GM19240 (cell line): Measurements from ENCODE around the gene GPATCH2.
"Not testable (repeated sequence)": the region's sequence is repeated elsewhere in the genome, so short reads cannot be mapped to it uniquely, and the experiment has no call there.

Experiments
- DNase-seq: peaks from one replicate; pipeline ENCODE4 v3.0.0; 2011; ENCODE audit warnings: low spot score; ENCODE audit not compliant: insufficient read length

Gene GPATCH2

DNA sequence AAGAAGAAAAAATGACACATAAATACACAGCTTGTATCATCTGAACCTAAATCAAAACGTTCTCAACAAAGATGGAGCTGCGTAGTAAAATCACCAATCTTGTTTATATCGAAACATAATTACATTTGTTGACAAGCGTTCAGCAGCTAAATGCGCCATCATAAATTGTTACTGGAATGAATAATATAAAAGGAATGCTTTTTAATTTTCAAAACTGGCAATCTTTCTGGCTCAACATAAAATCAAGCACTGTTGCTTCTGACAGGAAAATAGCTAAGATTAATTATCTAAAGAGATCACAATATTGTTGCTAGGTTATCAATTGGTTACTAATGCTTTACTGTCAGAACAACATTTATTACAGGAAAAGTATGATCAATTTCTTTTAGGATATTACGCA is 181.5 kb downstream of the GPATCH2 start:
- DNase-seq, result no peak

- no peak for DNase-seq
These were observed 187.0 kb downstream of the GPATCH2 start for GRCh38 chr1:217443845-217444244.

DNA sequence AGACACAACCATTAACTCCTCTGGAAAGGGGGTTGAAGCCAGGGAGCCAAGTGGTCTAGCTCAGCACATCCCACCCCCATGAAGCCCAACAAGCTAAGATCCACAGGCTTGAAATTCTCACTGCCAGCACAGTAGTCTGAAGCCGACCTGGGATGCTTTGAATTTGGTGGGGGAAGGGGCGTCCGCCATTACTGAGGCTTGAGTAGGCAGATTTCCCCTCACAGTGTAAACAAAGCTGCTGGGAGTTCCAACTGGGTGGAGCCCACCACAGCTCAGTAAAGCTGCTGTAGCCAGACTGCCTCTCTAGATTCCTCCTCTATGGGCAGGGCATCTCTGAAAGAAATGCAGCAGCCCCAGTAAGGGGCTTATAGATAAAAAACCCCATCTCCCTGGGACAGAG is 193.5 kb downstream of the GPATCH2 start:
- DNase-seq, result no peak

- DNase-seq, result no peak
These were observed 195.7 kb downstream of the GPATCH2 start for GRCh38 chr1:217435204-217435603.

GRCh38 chr1:217433664-217434063 is 197.2 kb downstream of the GPATCH2 start:
- DNase-seq, result no peak

GRCh38 chr1:217432339-217432738 is 198.6 kb downstream of the GPATCH2 start:
- DNase-seq, result no peak

GRCh38 chr1:217431395-217431794 is 199.5 kb downstream of the GPATCH2 start:
- DNase-seq, result no peak

GRCh38 chr1:217425422-217425821 is 205.5 kb downstream of the GPATCH2 start:
- no peak for DNase-seq

DNA sequence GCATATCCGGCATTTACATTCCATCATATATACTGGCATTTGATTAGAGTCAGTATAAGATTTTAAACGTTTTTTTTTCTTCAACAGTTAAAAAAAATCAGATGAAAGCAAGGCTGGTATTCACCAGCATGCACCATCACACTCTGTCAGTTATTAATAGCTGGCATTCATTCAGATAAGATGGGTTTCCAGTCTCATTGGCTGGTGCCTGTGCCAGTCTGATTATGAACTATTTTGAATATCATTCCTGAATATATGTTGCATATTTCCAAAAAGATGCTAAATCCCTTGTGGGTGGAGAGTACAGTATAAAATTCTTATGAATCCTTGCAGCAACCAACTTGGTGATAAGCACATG is 211.7 kb downstream of the GPATCH2 start:
- DNase-seq, result no peak

- DNase-seq, result no peak
These were observed 212.4 kb downstream of the GPATCH2 start for GRCh38 chr1:217418269-217419193.

DNA sequence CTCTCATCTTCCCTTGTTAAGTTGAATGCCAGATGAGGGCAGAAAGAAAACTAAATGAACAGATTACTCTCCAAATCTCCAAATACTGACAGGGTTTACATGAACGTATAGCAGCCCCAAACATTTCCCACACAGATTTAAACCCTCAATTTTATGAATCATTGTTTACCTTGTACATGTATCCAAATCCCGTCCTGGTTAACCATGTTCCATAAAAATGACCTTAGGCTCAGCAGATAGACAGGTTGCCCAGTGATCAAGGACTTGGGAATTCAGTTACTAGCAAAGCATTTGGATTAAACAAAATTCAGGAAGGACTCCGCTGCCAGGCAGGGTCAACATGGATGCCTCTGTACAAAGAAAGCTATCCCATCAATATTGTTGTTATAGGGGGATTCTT is 213.5 kb downstream of the GPATCH2 start:
- DNase-seq, result no peak

DNA sequence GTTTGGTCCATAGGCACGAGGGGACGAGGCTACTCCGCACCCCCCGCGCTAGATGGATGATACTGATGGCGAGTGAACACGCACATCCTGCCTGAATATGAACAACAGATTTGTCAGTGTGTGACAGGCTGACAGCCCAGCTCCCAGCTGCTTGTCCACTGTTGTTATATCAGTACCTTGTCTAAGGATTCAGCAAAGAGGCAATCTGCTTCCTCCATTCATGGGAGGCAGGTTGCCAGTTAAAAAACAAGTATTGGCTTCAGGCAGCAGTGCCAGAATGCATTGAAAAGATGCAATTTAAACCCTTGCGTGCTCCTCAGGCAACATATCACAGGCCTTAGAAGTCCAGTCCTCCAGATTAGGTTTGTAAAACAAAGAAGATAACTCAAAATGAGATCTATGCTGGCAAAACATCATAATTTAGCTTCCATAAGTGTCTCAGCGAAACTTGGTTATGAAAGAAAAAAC is 223.3 kb downstream of the GPATCH2 start:
- no peak for DNase-seq

GRCh38 chr1:217403026-217403720 is 227.7 kb downstream of the GPATCH2 start:
- DNase-seq, result no peak

DNA sequence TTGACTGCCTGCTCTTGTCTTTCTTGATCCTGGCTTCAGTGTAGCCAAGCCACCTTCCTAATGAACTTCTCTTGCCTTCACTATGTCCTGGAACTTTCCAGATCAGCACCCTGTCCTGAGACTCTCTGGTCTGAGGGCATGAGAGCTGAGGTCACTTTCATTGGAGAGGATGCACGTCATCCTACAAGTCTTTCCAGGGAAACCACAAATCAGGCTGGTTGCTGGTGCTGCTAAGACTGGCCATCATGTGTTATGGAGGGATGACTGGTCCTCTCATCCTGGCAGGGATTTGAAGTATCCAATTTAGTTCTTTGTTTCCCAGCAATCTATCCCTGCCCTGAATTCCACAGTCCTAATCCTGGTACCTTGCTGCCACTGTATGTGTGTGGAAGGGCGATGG is 228.6 kb downstream of the GPATCH2 start:
- DNase-seq, result no peak

GRCh38 chr1:217393896-217394295 is 237.0 kb downstream of the GPATCH2 start:
- DNase-seq, result no peak

DNA sequence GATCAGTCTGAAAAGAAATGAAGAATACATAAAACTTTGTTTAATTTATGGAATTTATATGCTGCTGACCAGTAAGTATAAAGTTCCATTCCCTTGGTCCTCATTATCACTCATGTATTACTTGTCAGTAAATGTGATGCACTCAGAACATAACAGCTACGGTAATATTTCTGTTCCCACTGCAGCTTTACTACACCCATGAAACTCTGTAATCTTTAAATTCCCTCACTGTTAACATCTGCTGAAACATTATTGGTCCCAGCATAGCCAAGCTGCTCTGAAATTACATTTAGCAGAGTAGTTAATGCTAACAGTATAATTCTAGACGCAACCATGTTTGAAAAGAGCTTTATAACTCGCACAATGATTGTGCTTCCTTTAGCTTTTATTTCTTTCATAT is 238.4 kb downstream of the GPATCH2 start:
- no peak for DNase-seq

- DNase-seq, result no peak
These were observed 241.0 kb downstream of the GPATCH2 start for GRCh38 chr1:217389895-217390294.

DNA sequence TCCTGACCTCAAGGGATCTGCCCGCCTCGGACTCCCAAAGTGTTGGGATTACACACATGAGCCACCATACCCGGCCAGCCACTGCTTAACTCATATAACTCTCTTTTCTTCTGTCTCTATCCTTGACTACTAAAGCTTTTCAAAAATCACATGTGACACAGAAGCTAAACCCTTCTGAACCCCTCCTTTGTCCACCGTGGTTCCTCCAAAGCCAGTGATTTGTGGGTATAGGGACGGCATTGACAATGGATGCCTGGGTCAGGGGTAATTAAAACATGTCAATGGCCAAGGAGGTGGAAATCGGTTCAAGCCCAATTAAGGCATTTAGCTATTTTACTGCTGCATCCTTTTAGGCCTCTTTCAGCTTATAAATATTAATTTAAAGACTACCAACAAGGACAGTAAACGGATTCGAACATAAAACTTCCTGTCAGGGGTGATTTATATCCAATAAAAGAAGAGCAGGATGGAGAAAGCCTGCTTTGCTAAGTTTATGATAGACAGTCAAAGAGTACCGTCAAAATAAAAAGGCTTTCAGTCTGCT is 242.3 kb downstream of the GPATCH2 start:
- DNase-seq, result no peak

- not testable (repeated sequence) for DNase-seq
These were observed 249.1 kb downstream of the GPATCH2 start for GRCh38 chr1:217381773-217382172.

GRCh38 chr1:217379804-217380203 is 251.1 kb downstream of the GPATCH2 start:
- not testable (repeated sequence) for DNase-seq

DNA sequence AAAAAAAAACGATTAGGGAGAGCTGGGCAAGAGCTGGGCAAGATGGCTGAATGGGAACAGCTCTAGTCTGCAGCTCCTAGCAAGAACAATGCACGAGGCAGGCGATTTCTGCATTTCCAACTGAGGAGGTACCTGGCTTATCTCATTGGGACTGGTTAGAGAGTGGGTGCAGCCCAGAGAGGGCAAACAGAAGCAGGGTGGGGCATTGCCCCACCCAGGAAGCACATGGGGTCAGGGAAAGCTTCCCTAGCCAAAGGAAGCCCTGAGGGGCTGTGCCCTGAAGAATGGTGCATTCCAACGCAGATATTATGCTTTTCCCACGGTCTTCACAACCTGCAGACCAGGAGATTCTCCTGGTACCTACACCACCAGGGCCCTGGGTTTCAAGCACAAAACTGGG is 251.6 kb downstream of the GPATCH2 start:
- DNase-seq, result no peak
